Measurements from ENCODE around the gene RPA3. TPM values are rescaled to one million over a fixed set of nuclear protein-coding genes. Genes with fewer than 3 reads are reported as not detected.

The RPA3 gene
- total and polyA plus RNA-seq, 4 donors: 22.6 to 40.9 (median 25.8) TPM

GRCh38 chr7:7686811-7687508 lies 31.4 kb downstream of the RPA3 start:
- Histone ChIP-seq H3K27me3 (ENCODE audit: control insufficient read depth in 3 of 3, insufficient read depth in 3 of 3, low read length in 2 of 3) (peaks cover 0 to 2% (median 0%) of the 10 kb centered on the region in 3 donors), H3K36me3 (ENCODE audit: control insufficient read depth in 4 of 4, insufficient read depth in 4 of 4, low read length in 4 of 4) (no peaks in the 10 kb centered on the region), H3K4me1 (ENCODE audit: control insufficient read depth in 5 of 5, insufficient read depth in 5 of 5, low read length in 5 of 5) (peaks cover 0 to 21% (median 4%) of the 10 kb centered on the region in 5 donors), H3K27ac (ENCODE audit: low read depth in 1 of 2, low read length in 1 of 2) (peak overlapping the region in 1 of 2 donors; percentile 77), H3K9ac (ENCODE audit: insufficient read depth in 1 of 2, low read length in 2 of 2) (no peak overlapping the region), H3K9me3 (ENCODE audit: control insufficient read depth in 4 of 4, insufficient read depth in 3 of 4, low read length in 3 of 4) (no peaks in the 10 kb centered on the region), H3K4me3 (no peak overlapping the region)
- TF ChIP-seq, protein P1, sequence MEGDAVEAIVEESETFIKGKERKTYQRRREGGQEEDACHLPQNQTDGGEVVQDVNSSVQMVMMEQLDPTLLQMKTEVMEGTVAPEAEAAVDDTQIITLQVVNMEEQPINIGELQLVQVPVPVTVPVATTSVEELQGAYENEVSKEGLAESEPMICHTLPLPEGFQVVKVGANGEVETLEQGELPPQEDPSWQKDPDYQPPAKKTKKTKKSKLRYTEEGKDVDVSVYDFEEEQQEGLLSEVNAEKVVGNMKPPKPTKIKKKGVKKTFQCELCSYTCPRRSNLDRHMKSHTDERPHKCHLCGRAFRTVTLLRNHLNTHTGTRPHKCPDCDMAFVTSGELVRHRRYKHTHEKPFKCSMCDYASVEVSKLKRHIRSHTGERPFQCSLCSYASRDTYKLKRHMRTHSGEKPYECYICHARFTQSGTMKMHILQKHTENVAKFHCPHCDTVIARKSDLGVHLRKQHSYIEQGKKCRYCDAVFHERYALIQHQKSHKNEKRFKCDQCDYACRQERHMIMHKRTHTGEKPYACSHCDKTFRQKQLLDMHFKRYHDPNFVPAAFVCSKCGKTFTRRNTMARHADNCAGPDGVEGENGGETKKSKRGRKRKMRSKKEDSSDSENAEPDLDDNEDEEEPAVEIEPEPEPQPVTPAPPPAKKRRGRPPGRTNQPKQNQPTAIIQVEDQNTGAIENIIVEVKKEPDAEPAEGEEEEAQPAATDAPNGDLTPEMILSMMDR (IDR thresholded peaks at IDR 0.05; ENCODE audit: control extremely low read depth, extremely low read depth): no peak
- WGBS, 2 donors: 65 to 71% methylated on average over 2 of the region's 2 CpGs
- no peak for ATAC-seq (ENCODE audit: insufficient read depth, low FRiP score)
- DNase-seq: no peak

DNA sequence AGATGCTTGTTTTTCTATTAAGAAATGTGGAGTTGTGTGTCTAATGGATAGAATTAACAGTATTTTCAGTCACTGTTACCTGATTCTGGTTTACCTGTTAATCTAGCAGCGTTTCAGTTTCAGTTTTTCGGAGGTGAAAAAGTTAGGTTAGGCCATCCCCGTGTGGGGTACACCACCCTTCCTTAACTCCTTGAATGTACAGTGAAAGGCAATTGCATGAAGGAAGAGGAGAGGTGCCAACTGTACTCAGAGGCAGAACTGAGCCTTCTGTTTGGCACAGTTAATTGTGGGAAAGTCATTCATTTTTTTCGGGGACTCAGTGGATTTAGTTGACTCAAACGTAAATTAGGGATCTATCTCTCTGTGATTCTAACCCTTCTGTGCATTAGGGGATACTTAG lies 35.5 kb downstream of the RPA3 start:
- Histone ChIP-seq H3K9ac (ENCODE audit: insufficient read depth in 1 of 2, low read length in 2 of 2) (no peak overlapping the region), H3K4me3 (no peak overlapping the region), H3K4me1 (ENCODE audit: control insufficient read depth in 5 of 5, insufficient read depth in 5 of 5, low read length in 5 of 5) (peaks cover 0 to 19% (median 1%) of the 10 kb centered on the region in 5 donors), H3K36me3 (ENCODE audit: control insufficient read depth in 4 of 4, insufficient read depth in 4 of 4, low read length in 4 of 4) (no peaks in the 10 kb centered on the region), H3K27ac (ENCODE audit: low read depth in 1 of 2, low read length in 1 of 2) (no peak overlapping the region), H3K9me3 (ENCODE audit: control insufficient read depth in 4 of 4, insufficient read depth in 3 of 4, low read length in 3 of 4) (no peaks in the 10 kb centered on the region), H3K27me3 (ENCODE audit: control insufficient read depth in 3 of 3, insufficient read depth in 3 of 3, low read length in 2 of 3) (no peaks in the 10 kb centered on the region)
- no peak for DNase-seq
- WGBS, 2 donors: 54 to 79% methylated on average over 5 of the region's 5 CpGs
- ATAC-seq (ENCODE audit: insufficient read depth, low FRiP score): no peak
- TF ChIP-seq, protein P1 (IDR thresholded peaks at IDR 0.05; ENCODE audit: control extremely low read depth, extremely low read depth): no peak

GRCh38 chr7:7681936-7682329 lies 36.5 kb downstream of the RPA3 start:
- DNase-seq (no peak), ATAC-seq (ENCODE audit: insufficient read depth, low FRiP score) (no peak)
- no peaks in the 10 kb centered on the region for H3K9me3 ChIP-seq (ENCODE audit: control insufficient read depth in 4 of 4, insufficient read depth in 3 of 4, low read length in 3 of 4)
- H3K27me3 ChIP-seq (ENCODE audit: control insufficient read depth in 3 of 3, insufficient read depth in 3 of 3, low read length in 2 of 3): no peaks in the 10 kb centered on the region
- H3K27ac ChIP-seq (ENCODE audit: low read depth in 1 of 2, low read length in 1 of 2): no peak overlapping the region
- H3K4me1 ChIP-seq (ENCODE audit: control insufficient read depth in 5 of 5, insufficient read depth in 5 of 5, low read length in 5 of 5): peaks cover 0 to 11% (median 0%) of the 10 kb centered on the region in 5 donors
- H3K4me3 ChIP-seq: no peak overlapping the region
- TF ChIP-seq, protein P1 (IDR thresholded peaks at IDR 0.05; ENCODE audit: control extremely low read depth, extremely low read depth): no peak
- H3K9ac ChIP-seq (ENCODE audit: insufficient read depth in 1 of 2, low read length in 2 of 2): no peak overlapping the region
- no peaks in the 10 kb centered on the region for H3K36me3 ChIP-seq (ENCODE audit: control insufficient read depth in 4 of 4, insufficient read depth in 4 of 4, low read length in 4 of 4)
